CD14-positive monocyte (primary cell): ENCODE data around the gene CRIP2. TPM values are rescaled to one million over a fixed set of nuclear protein-coding genes. Genes with fewer than 3 reads are reported as not detected.

Experiments used
- DNase-seq, 3 donors: peaks; one replicate each; pipeline ENCODE4 v3.0.0-alpha.2; 2011 to 2022
- H2AFZ ChIP-seq: 2 replicates; pipeline ENCODE4 v1.6.0; 2012; ENCODE audit warnings: mild to moderate bottlenecking, low read depth, low read length, inconsistent platforms; ENCODE audit not compliant: insufficient read depth, poor library complexity, severe bottlenecking
- H3K27ac ChIP-seq, 2 donors: 1 replicate in 1 of 2; 2 replicates in 1 of 2; pipeline ENCODE4 v1.5.1; 2012 to 2013; ENCODE audit warnings: low read length in 2 of 2, control low read depth in 1 of 2, inconsistent platforms in 1 of 2, low read depth in 1 of 2, mild to moderate bottlenecking in 1 of 2
- H3K27me3 ChIP-seq, 2 donors: one replicate each; pipeline versions ENCODE4 v1.6.0 to v1.6.1; 2011 to 2013; ENCODE audit warnings: low read length in 2 of 2; ENCODE audit not compliant: control insufficient read depth in 2 of 2, insufficient read depth in 2 of 2
- H3K36me3 ChIP-seq, 2 donors: replicated peaks in 1 of 2; 1 replicate in 1 of 2; 2 replicates in 1 of 2; pipeline versions ENCODE4 v1.5.1 to v1.6.1; 2012 to 2013; ENCODE audit warnings: low read length in 2 of 2, control low read depth in 1 of 2, inconsistent platforms in 1 of 2, mild to moderate bottlenecking in 1 of 2; ENCODE audit not compliant: insufficient read depth in 2 of 2, control insufficient read depth in 1 of 2
- H3K4me1 ChIP-seq, 2 donors: 1 replicate in 1 of 2; 2 replicates in 1 of 2; pipeline versions ENCODE4 v1.5.1 to v1.6.1; 2012 to 2013; ENCODE audit warnings: low read length in 2 of 2, control low read depth in 1 of 2, inconsistent platforms in 1 of 2, mild to moderate bottlenecking in 1 of 2, moderate library complexity in 1 of 2; ENCODE audit not compliant: insufficient read depth in 2 of 2, control insufficient read depth in 1 of 2
- H3K4me2 ChIP-seq: replicated peaks from 2 replicates; pipeline ENCODE3; 2012; ENCODE audit warnings: low read length, moderate library complexity, mild to moderate bottlenecking; ENCODE audit not compliant: poor library complexity, severe bottlenecking; ENCODE audit errors: extremely low read depth
- H3K4me3 ChIP-seq, 3 experiments: fragments of 200-600 bp in 1 of 3; sonication (generic) in 1 of 3; replicated peaks in 1 of 3; 1 replicate in 2 of 3; 2 replicates in 1 of 3; pipeline ENCODE4 v1.5.1; 2011 to 2013; ENCODE audit warnings: low read length in 3 of 3, mild to moderate bottlenecking in 3 of 3, control low read depth in 2 of 3, low read depth in 2 of 3, inconsistent platforms in 1 of 3, moderate library complexity in 1 of 3
- H3K79me2 ChIP-seq: 2 replicates; pipeline ENCODE4 v1.6.0; 2012; ENCODE audit warnings: mild to moderate bottlenecking, control low read depth, inconsistent platforms, low read length, moderate library complexity; ENCODE audit not compliant: insufficient read depth
- H3K9ac ChIP-seq: 2 replicates; pipeline ENCODE4 v1.6.0; 2017; ENCODE audit warnings: low read length, mild to moderate bottlenecking; ENCODE audit not compliant: insufficient read depth, poor library complexity, severe bottlenecking
- H3K9me3 ChIP-seq, 2 donors: replicated peaks in 1 of 2; 1 replicate in 1 of 2; 2 replicates in 1 of 2; pipeline versions ENCODE4 v1.5.1 to v1.6.1; 2012 to 2013; ENCODE audit warnings: low read length in 2 of 2, control low read depth in 1 of 2; ENCODE audit not compliant: control insufficient read depth in 1 of 2, insufficient read depth in 1 of 2
- H4K20me1 ChIP-seq: 2 replicates; pipeline ENCODE4 v1.6.0; 2012; ENCODE audit warnings: mild to moderate bottlenecking, low read length, control low read depth, moderate library complexity; ENCODE audit not compliant: insufficient read depth
- H3K27ac Mint-ChIP-seq, 7 donors: one replicate each; pipeline ENCODE4 v1.8.0; 2020; ENCODE audit warnings: mild to moderate bottlenecking in 7 of 7, mixed read lengths in 7 of 7, moderate library complexity in 6 of 7, inconsistent platforms in 2 of 7
- H3K27me3 Mint-ChIP-seq, 3 donors: one replicate each; pipeline ENCODE4 v1.8.0; 2021 to 2022; ENCODE audit warnings: low read depth in 3 of 3, mild to moderate bottlenecking in 3 of 3, mixed read lengths in 3 of 3, moderate library complexity in 3 of 3, inconsistent platforms in 1 of 3
- H3K36me3 Mint-ChIP-seq, 2 donors: one replicate each; pipeline ENCODE4 v1.8.0; 2020; ENCODE audit warnings: mixed read lengths in 2 of 2, inconsistent platforms in 1 of 2, mild to moderate bottlenecking in 1 of 2
- H3K4me1 Mint-ChIP-seq: one replicate; pipeline ENCODE4 v1.8.0; 2020; ENCODE audit warnings: mild to moderate bottlenecking, mixed read lengths
- H3K4me3 Mint-ChIP-seq, 2 donors: one replicate each; pipeline ENCODE4 v1.8.0; 2020; ENCODE audit warnings: mild to moderate bottlenecking in 2 of 2, mixed read lengths in 2 of 2, moderate library complexity in 1 of 2
- H3K9me3 Mint-ChIP-seq, 7 donors: one replicate each; pipeline ENCODE4 v1.8.0; 2020 to 2022; ENCODE audit warnings: mixed read lengths in 7 of 7, mild to moderate bottlenecking in 6 of 7, moderate library complexity in 6 of 7, inconsistent platforms in 2 of 7
- CTCF ChIP-seq: fragments of 200-600 bp; IDR thresholded peaks from one replicate; pipeline ENCODE4 v1.8.0; 2022; ENCODE audit warnings: antibody characterized with exemption, mild to moderate bottlenecking
- WGBS: methylation state at CpG from one replicate; pipeline ENCODE4 v1.1.5; 2013; ENCODE audit warnings: missing lambda C conversion rate; ENCODE audit not compliant: insufficient coverage; 5-methylcytosine and 5-hydroxymethylcytosine counted together
- intact Hi-C, 2 donors: fragments of 100-400 bp; cut with micrococcal nuclease; formaldehyde crosslinking; loops; one replicate each; pipeline versions ENCODE4 v1.15.0 to v1.15.1; 2023
- polyA plus RNA-seq, 3 donors: library from polyadenylated mRNA; depleted of rRNA in 1 of 3; unstranded in 2 of 3; stranded (reverse) in 1 of 3; fragments of 300-500 nt in 2 of 3; fragments of >200 nt in 1 of 3; fragmentation: Illumina TruSeq in 2 of 3; gene quantifications; 1 replicate in 2 of 3; 2 replicates in 1 of 3; pipeline ENCODE4 v1.2.3, GENCODE V29; 2012 to 2021

The CRIP2 gene
- polyA plus RNA-seq, 3 donors, result 2.1 to 4.0 (median 3.3) TPM

- no peak overlapping the region for H3K4me3 ChIP-seq
- intact Hi-C loops, result no loop called here
- no peak overlapping the region for H2AFZ ChIP-seq
- H4K20me1 ChIP-seq, result peaks cover 64% of the 10 kb centered on the region
- Mint-ChIP-seq H3K36me3 (peaks cover 19 to 48% of the 10 kb centered on the region in 2 donors), H3K27ac (no peak overlapping the region), H3K9me3 (peaks cover 0 to 4% (median 2%) of the 10 kb centered on the region in 7 donors), H3K4me1 (peaks cover 10% of the 10 kb centered on the region), H3K27me3 (peaks cover 0 to 2% (median 0%) of the 10 kb centered on the region in 3 donors), H3K4me3 (no peak overlapping the region)
- H3K4me1 ChIP-seq, result no peaks in the 10 kb centered on the region
- H3K36me3 ChIP-seq, result peaks cover 5 to 25% of the 10 kb centered on the region in 2 donors
- H3K79me2 ChIP-seq, result peaks cover 55% of the 10 kb centered on the region
- H3K9me3 ChIP-seq, result peaks cover 0 to 5% of the 10 kb centered on the region in 2 donors
- H3K27me3 ChIP-seq, result no peaks in the 10 kb centered on the region
- no peak overlapping the region for H3K27ac ChIP-seq
- H3K9ac ChIP-seq, result no peak overlapping the region
- TF ChIP-seq CTCF, result no peak
- DNase-seq, result no peak
- H3K4me2 ChIP-seq, result no peak overlapping the region
- WGBS, result 100% methylated on average over 2 of the region's 6 CpGs
These were observed 44.6 kb upstream of the CRIP2 start for GRCh38 chr14:105430042-105430441.

- H2AFZ ChIP-seq, result no peak overlapping the region
- H3K4me3 ChIP-seq, result no peak overlapping the region
- H3K27me3 Mint-ChIP-seq, result peaks cover 0 to 2% (median 0%) of the 10 kb centered on the region in 3 donors
- 96% methylated on average over 3 of the region's 9 CpGs for WGBS
- no peak overlapping the region for H3K27ac Mint-ChIP-seq
- no peak overlapping the region for H3K9ac ChIP-seq
- H3K4me2 ChIP-seq, result no peak overlapping the region
- H3K27me3 ChIP-seq, result no peaks in the 10 kb centered on the region
- no peak for TF ChIP-seq CTCF
- H3K79me2 ChIP-seq, result peaks cover 56% of the 10 kb centered on the region
- intact Hi-C loops, result no loop called here
- H3K27ac ChIP-seq, result no peak overlapping the region
- DNase-seq, result no peak
- H3K36me3 ChIP-seq, result peaks cover 0 to 20% of the 10 kb centered on the region in 2 donors
- peaks cover 0 to 4% (median 2%) of the 10 kb centered on the region in 7 donors for H3K9me3 Mint-ChIP-seq
- peaks cover 0 to 5% of the 10 kb centered on the region in 2 donors for H3K9me3 ChIP-seq
- H3K4me1 ChIP-seq, result no peaks in the 10 kb centered on the region
- peaks cover 10% of the 10 kb centered on the region for H3K4me1 Mint-ChIP-seq
- H3K4me3 Mint-ChIP-seq, result no peak overlapping the region
- H3K36me3 Mint-ChIP-seq, result peaks cover 19 to 43% of the 10 kb centered on the region in 2 donors
- peaks cover 66% of the 10 kb centered on the region for H4K20me1 ChIP-seq
These were observed 44.1 kb upstream of the CRIP2 start for GRCh38 chr14:105430565-105430964.
